Neural progenitor cell (in vitro differentiated cells): ENCODE results near the gene TAX1BP1.

Source experiments
- EZH2phosphoT487 ChIP-seq: fragments of 200-600 bp; sonication (generic); IDR thresholded peaks from 2 replicates; pipeline ENCODE4 v1.6.1; 2017; ENCODE audit warnings: antibody characterized with exemption
- TF ChIP-seq, protein P1 (sequence below): fragments of 200-600 bp; sonication (generic); IDR thresholded peaks from 2 replicates; pipeline ENCODE4 v1.5.1; 2017; ENCODE audit warnings: antibody characterized with exemption, mild to moderate bottlenecking

DNA sequence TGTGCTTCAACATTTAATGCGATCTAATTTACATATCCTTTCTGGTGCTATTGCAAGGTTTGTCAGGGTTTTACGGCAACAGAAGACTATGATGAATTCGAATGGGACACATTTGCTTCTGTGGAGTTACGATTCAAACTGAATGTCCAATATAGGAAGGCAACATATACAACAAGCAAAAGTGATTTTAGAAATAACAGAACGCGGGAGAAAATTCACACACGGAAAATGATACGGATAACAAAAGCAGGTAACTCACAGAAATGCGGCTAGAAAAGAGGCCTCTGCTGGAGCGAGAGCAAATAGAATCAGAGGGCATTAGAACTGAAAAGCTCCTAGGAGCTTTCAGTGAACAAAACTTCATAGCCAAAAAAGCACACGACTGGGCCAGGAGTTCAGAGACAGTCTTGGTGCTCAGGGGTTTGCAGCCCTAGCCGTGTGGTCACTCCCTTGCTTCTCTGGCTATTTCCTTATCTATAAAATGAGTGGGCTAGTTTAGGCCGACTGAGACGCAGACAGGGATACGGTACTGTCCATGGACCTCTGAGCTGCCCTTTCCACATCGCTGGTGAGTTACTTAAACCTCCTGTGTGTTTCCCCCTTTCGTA, 557 bp upstream of the TAX1BP1 start:
- TF ChIP-seq EZH2phosphoT487 = no peak
- TF ChIP-seq, protein P1, sequence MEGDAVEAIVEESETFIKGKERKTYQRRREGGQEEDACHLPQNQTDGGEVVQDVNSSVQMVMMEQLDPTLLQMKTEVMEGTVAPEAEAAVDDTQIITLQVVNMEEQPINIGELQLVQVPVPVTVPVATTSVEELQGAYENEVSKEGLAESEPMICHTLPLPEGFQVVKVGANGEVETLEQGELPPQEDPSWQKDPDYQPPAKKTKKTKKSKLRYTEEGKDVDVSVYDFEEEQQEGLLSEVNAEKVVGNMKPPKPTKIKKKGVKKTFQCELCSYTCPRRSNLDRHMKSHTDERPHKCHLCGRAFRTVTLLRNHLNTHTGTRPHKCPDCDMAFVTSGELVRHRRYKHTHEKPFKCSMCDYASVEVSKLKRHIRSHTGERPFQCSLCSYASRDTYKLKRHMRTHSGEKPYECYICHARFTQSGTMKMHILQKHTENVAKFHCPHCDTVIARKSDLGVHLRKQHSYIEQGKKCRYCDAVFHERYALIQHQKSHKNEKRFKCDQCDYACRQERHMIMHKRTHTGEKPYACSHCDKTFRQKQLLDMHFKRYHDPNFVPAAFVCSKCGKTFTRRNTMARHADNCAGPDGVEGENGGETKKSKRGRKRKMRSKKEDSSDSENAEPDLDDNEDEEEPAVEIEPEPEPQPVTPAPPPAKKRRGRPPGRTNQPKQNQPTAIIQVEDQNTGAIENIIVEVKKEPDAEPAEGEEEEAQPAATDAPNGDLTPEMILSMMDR = no peak
